ENCODE data around the gene NKAIN2.

Gene NKAIN2

DNA sequence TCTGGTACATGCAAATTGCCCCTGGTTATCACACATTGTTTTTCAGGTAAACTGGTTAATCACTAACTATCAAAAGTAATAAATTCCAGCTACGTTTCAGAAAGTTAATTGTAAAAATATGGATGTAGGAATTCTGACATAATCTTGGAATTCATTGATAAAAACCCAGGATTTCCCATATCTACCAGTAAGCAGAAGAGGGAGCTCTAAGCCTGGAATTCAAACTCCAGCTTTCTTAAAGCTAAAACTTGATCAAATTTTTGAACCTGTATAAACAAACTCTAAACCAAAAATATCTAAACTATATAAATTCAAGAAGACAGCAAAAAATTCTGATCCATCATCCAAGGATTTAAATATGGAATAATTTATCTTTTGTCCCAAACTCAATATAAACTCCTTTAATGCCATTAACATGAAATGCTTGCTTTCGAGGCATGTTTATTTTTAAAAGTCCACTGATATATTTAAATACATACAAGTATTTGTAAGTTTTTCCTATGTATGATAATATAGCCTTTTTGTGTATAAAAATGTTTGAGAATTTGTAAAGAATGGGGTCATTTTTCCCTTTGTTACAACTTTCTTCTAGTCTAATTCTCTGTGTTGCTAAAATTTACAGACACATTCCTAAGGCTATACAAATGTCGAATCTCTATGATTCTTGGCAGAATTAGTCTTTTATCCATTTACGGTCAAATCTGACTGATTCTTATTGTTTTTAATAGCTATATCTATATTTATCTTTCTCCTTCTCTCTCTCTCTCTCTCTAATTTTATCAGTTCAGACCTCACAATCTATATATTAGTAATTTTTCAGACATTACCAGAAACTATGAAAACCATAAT is 1067.2 kb downstream of the NKAIN2 start:
- no peak for DNase-seq

DNA sequence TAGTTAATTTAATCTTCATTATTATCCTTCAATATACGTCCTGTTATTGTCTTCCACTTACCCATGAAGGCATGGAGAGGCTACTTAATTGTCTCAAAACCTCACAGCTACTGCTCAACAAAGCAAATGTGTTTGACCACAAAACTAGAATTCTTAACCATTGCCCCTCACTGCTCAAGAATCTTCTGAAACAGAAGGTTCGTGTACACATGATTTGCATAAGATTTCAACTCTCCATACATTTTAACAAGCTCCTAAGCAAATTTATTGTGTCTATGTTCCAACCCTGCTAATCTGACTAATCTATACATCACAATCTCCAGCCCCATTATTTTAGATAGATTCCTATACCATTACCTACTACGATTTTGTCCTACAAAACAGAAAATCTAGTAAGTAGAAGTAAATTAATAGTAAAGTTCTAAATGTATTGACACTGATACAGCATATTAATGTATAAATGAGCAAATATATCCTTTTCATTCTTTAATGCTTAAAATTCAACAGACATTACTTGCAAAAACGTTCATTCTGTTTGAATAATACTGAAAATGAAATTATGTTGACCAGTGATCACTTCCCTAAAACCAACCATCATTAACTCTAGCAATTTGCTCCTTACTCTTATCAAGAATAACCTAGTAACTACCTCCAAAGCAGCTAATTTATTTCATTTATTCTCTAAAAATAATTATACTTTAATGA is 1068.8 kb downstream of the NKAIN2 start:
- DNase-seq: no peak

DNA sequence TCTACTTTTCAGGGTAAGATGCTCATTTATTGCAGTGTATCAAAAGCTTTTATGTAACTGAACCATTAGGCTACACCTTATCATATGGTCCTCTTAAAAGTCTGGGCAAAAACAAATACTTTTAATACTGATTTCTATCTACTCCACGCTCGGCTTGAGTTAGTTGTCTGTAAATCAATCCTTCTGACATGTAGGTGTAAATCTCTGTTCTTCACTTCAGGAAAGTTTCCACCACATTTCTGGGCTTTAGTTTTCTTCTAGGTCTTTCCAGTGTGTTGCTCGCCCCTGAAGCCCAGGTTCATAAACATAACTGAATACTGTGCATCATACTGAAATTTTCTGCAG is 1069.4 kb downstream of the NKAIN2 start:
- no peak for DNase-seq

Measured in NCI-H2081 treated with DMSO at 0.1 percent for 48 hours (cell line).